GM19395 (cell line): ENCODE data around the gene PDGFC.

Experiments
- ATAC-seq: cut with Tn5 transposase; IDR thresholded peaks from one replicate; pipeline ENCODE4 v1.9.1; 2021; ENCODE audit warnings: mild to moderate bottlenecking, moderate library complexity; ENCODE audit not compliant: unreplicated experiment

PDGFC gene

DNA sequence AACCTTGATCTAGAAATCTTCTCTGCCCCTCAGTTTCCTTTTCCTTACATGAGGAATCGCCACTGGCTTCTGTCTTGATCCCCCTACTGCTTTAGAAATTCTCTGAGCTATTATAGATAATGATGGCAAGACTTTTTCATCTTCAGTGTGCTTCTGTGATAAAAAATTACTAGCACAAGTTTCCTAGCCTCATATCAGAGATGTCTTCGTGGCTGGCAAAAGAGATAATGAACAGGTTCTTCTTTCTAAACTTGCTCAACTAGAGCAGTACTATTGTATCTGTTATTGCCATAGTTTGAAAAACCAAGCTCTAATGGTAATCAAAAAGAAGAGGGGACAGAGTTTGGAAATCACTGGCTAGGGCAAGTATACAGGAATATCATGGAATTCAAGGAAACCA lies 4.1 kb upstream of the PDGFC start:
- no peak for ATAC-seq

DNA sequence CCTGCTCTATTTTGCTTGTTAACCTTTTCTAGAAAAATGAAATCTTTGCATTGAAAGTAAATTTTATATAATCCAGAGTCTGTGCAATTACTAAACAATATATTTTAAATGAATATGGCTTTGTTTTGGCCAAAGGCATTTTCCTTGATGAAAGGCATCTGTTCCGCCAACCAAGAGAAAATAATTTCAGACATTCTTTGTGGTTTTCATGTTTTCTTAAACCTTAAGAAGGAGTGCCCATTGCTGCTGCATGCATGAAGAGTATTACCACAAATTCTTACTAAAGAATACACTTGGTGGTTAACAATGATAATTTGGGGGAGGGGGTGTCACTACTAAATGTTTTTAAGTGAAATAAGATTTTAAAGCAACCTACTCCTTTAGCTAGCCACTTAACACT lies 2.7 kb upstream of the PDGFC start:
- ATAC-seq, result no peak

DNA sequence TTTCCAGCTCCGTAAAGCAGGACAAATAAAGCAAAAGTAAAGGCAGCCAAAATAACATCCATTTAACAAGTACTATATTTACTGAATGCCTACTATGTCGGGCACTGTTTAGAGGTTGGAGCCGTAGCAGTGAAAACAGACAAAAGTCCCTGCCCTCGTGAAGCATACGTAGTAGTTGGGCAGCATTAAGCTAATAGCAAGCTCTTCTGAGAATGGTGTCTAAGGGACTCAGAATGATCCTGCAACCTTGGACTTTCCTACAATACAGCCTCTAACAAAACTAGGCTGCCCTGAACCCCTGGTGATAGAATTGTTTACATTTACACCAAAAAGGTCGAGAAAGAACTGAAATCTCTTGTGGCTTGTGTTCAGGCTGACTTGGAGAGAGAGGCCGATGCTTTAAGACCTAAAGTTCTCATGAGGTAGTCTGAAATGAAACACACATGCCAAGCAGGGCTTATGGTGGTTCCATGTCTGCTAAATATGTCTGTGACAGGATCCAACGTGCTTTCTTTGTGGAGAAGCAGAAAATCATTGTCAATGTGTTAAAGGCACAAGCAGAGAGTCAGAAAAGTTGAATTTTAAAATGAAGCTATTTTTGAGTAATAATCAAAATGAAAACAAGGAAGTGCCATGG lies 898 bp upstream of the PDGFC start:
- ATAC-seq, result no peak

DNA sequence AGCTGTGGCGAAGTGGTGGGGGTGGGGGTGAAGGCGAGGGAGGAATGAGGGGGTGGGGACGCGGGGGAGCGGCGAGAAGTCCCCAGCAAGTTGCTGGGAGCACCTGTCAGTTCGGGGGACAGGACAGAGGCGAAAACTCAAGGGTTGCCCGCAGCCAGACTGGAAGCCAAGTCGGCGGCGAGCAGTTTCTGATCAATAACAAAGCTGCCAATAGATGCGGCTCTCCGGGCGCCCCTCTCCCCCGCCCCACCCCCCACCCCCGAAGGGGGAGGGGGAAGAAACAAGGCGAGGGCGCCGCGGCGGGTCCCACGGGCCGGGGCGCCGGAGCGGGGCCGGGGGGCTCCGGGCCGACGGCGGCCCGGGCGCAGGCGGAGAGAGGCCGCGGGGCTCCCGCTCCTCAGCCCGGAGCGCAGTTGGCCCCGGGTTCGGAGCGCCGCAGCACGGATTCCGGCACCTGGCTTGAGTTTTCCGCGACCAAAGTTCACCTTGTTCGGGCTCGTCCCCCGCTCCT lies 379 bp downstream of the PDGFC start:
- peak; percentile 28 for ATAC-seq

DNA sequence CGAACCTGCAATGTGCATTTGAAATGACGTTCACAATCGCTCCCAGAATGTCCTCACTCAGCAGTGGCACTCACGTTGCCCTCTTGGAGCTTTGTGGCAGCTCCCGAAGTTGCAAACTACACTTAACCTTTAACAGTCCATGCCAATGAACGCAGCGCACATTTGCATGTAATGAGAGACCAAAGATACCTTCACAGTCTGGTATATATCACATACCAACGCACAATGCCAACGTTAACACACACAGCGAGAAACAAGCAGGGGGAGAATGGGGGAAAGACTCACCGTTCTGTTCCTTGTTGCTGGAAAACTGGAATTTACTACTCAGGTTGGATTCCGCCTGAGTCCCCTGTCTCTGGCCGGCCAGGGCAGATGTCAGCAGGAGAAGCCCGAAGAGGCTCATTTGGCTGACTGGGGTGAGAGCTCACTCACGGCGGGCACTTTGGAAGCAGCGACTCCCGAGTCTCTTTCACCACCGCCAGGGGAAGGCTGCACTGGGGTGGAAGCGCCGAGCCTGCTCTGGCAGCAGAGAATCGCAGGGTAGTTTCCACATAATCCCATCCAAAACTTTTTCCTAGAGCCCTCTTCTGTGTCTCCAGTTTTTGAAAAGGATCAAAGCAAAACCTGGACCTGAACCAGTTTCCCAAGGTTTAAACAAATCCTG lies 966 bp downstream of the PDGFC start:
- no peak for ATAC-seq

DNA sequence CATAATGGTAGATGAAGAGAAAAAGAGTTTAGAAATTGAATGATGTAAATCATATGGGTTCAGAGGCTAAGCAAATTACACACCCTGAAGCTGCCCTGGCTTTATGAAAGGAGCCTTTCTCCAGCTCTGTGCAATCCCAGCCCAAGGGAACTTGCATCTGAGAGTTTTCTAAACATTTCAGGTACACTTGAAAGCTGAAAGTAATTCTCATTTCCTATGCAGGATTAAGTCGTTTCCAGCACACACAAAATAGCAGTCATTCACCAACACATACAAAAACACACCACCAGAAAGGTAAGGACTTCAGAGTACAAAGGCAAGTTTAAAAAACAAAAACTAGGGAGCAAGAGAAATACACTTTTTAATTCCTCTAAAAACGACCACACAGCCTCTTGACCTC lies 1.7 kb downstream of the PDGFC start:
- no peak for ATAC-seq

DNA sequence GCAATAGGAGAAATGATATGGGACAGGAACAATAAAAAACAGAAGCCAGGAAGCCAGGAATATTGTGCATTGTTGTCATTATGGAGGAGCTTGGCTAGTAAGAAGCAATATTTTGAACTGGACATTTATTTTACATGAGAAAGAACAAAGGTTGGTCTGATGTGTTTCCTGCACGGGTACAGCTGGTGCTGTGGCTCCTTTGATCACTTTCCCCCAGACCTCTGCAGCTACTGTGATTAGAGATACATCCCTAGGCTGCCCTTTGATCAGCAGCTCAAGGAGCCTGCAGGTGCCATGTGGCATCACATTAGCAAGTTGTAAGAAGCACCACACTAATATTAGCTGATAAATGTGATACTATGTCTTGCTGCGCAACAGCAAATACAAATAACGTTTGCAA lies 2.5 kb downstream of the PDGFC start:
- ATAC-seq, result no peak

DNA sequence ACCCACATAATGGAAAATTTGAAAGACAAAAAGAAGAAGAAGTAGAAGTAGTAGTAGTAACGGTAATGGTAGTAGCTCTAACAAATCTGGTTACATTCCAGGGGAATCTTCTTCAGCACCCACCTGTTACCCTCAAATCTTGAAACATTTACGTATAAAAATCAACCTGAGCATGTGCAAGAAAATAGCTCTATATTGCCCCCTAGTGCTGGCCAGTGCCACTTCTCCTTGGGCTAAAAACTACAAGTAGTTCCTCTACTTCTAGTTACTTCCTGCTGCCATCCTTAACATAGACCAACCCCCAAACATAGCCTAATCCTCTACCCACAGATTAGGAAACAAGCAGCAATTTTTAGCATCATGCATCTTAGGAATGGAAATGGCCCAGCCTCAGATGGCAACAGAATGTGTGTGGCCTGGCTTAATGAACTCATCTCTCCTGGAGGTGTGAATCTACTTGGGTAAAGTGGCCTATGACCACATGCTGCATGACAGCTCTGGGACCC lies 3.1 kb downstream of the PDGFC start:
- ATAC-seq, result peak; percentile 65

DNA sequence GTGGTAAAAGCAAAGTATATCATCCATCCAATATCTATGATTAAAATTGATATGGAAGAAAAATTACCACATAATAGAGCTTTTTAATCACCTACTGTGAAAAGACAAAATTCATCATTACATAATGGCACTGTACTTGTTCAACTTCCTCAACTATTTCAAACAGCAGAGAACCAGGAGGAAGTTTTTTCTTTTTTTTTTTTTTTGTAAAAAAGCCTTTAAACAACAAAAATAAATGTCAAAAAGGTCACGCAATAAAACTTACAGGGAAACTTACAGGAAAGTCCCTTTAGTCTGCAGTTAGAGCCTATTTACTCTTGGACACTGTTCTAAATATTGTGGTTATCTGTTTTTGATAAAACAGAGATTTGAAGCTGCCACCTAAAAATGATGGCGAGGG lies 4.8 kb downstream of the PDGFC start:
- ATAC-seq, result no peak

DNA sequence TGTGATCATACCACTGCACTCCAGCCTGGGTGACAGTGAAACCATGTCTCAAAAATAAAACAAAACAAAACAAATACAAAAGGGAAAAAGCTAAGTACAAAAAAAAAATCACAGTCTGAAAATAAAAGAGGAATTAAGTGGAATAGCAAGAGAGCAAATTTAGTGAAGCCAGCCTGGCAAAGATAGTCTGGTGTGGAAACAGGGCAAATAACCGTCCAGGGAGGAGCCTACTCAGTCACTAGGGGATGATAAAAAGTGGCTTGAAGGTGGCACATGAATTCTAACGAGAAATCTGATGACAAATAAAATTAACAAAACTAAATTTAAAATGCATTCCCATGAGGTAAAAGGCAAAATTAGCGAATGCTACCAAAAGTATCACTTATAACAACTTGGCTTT lies 8.2 kb downstream of the PDGFC start:
- ATAC-seq, result no peak

DNA sequence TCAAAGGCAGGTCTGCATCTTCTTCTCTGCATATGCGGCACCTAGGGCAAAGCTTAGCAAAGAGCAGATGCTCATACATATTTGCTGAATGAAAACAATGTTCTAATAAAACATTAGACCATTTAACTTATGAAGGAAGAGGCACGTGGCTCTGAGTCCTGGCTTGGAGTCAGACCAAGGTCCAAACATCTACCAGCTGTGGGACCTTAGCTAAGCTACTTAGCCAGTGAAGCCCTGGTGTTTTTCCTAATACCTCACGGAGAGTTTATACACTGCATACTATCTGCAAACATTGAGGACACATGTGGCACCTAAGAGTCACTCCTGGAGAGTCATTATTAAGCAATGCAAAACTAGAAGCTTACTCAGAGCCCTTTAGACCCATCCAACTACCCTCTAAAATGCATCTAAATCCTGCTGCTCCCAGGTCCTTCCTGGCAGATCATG lies 9.0 kb downstream of the PDGFC start:
- no peak for ATAC-seq

DNA sequence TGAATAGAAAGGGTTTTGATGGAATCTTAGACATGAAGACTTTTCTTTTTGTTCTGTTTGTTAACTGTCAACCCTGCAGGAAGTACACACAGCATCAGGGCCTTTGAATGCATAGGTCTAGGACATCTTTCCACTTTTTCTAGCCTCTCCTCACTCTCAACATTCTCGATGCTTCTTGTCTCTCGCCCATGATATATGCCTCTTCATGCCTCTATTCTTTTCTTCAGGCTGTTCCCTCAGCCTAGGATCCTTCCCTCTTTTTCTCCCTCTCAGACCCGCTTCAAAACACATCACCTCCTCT lies 9.6 kb downstream of the PDGFC start:
- no peak for ATAC-seq

DNA sequence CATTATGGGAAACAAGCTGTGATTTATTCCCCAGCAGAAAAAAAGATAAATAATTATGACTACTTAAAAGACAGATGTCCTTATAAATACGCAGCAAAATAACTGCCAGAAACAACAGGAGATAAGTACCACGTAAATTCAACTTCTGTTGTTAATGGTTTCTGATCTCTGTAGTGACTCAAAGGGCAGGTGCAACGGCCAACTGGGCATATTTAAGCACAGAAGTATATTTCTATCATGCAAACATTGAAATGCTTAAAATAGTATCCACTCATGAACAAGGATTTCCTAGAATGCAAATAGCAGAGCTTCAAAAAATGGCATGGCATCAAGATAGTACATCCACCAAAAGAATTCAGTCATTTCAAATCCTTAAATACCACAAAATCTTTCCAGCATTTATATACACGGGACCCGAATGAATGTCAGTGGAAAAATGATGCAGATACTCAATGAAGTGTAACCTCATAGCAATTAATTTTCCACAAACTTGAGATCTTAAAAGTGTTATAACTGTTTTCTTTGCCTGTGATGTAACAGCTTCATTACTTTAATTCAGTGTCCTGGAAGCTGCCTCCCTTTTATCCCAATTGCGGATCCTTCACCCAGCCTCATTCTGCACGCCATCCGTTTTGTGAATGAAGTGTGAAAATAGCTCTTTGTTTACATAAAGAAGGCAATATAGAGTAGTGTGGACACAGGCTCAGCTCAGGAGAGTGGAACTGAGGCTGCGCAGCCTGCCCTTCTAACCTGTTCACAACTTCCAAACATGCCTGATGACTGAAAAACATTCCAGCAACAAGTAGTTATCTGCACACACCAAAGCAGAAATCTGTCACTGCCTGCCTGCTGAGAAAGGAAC lies 10.2 kb downstream of the PDGFC start:
- ATAC-seq, result no peak

DNA sequence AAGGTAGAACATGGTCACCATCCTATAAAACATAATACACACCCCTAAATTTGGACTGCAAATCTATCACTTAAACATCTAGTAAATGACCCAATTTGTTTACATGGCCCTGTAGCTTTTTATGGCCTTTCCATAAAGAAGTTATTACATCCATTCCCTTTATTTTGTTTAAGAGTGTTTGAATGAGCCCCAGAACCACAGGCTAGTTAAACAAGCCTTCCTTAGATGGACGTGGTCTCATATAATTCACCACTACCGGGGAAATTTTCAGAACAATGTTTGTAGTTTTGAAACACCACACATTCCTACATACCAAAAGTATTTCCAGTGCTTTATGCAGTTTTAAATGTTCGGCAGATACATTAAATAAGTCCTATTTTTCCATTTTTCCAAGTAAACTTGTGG lies 12.3 kb downstream of the PDGFC start:
- ATAC-seq, result no peak

DNA sequence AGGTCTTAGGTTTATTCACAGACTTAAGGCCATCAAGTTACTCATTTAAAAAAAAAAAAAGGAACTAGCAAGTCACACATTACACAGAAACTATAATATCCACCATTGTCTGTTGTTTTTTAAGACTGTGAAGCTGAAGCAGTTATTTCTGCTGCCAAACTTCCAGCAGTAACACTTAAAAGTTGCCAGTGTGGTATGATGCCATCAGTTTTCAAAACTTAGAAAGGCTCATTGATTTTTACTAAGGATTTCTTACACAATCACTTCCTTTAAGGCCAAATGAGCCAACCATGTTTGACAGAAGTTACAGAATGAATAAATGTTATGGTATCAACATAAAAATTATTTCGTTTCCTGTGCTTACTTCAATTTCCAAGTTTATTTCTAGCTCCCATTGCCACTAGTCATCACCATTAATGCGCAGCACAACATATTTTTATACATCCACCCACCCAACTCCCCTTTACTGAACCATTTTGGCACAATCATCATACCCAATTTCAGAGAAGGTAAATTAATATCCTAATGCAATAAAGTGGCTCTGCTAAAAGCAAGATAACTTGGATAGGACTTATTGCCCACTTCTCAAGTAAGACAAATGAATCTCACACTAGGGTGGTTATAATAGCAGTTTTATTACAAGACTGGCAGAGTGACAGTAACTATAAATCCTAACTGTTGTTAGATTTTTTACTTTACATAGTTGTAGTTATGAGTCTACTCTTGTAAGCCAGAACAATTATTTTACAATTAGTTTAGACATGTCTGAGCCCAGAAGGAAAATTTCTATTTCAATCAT lies 13.1 kb downstream of the PDGFC start:
- ATAC-seq, result no peak

DNA sequence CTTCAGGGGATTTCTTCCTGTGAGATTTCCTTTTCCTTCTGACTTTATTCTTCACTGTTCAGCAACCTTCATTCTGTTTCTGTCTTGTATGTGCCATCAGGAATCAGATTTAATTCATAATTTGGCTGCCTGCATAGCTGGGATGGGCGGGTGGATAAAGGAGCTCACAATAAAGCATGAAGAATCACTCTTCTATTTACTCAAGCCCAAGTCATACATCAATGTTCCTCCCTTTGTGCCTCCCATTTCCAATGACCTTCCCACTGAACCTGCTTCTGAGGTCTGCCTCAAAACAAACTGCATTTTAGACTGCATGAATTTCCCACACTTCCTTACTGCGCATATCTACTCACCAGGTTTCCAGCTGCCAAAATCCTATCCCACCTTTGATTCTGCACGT lies 14.0 kb downstream of the PDGFC start:
- no peak for ATAC-seq

DNA sequence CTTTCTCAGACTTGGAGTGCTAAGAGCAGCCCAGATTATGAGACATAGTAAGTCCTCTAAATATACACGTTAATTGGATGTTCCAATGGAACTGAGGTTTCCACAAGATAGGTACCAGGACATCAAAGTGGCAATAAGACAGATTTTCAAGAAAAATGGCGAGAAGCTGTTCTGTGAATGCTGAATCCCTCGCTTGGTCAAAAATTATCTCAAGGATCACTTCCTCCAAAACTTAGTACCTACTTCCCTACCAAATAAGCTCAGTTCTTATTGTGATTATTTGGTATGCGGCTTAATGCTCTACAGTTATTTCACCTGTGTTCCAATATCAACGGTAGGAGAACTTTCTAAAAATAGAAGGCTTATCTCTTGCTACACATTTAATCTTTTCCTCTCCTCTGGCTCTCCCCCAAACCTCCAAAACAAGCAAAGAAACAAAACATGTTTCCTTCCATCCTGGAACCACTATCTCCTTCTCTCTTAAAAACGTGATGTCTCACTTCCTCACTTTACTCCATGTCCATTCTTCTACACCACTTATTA lies 14.7 kb downstream of the PDGFC start:
- ATAC-seq, result no peak

DNA sequence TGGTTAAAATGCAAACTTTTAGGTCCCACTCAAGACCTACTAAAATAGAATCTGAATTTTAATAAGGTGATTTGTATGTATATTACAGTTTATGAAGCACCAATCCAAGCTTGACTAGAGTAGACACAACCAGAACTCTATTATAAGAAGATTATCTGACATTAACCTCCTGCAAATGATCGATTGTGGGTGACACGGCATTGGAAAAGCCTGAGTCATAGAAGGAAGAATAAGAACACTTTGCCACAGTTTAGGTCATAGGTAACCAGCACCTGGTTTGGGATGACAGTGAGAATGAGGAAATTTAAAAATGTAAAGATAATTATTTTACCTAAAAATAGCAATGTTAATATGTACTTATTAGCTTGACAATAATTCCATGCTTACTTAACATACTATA lies 15.2 kb downstream of the PDGFC start:
- no peak for ATAC-seq

DNA sequence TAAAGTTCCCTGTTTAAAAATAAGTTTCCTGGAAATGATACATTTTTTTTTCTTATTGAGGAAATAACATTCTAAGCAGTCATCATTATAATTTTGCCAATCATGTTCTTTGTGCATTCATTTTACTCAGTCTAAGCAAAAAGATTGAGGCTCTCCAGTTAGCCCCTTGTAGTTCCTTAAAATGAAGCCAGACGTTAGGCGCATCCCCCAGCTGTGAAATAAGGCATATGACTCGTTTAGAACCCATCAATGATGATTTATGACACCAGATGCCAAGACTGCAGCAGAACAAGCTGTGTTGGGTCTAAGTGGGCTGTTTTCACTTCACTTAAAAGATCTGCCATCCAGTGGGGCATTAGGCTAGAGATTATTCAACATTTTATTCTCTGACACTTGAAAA lies 17.0 kb downstream of the PDGFC start:
- no peak for ATAC-seq

DNA sequence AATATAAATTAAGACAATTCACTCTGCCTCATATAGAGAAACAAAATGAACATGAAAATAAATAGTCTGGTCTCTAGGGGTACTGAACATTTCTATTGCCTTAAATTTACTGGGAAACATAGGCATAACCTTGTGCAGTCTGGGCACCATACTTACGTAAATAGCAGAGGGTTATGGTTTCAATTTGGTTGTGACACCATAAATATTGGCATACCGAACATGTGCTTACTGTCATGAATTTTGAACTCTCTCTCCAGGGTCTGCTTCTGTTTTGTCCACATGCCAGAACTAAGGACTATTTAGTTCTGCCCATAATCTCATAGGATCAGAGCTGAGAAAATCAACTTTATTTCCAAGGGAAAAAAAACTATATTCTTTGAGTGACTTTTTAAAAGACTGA lies 17.6 kb downstream of the PDGFC start:
- ATAC-seq, result no peak

DNA sequence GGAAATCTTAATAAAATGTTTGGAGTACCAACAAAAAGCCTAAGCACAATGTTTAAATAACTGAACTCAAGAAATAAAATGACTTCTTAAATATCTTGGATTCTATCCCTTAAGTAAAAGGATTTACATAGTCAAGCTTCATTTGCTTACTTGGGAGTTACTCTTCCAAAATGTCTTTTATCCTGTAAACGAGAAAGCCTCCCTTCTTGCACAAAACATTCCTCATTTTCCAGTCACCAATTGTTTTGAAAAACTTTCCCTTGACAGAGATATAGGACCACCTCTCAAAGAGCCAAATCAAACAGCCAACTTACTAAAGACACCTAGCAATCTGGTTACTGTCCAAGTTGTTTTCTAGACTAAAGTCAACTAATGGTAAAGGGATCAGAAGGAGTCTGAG lies 18.6 kb downstream of the PDGFC start:
- ATAC-seq, result no peak
